HepG2 (cell line): ENCODE data around the gene TCOF1. TPM values are rescaled to one million over a fixed set of nuclear protein-coding genes. Genes with fewer than 3 reads are reported as not detected.

ENCODE experiments used
- ATAC-seq: fragments of 200-7000 bp; cut with Tn5 transposase; 3 replicates; pipeline ENCODE4 v1.9.1; 2020; ENCODE audit warnings: mild to moderate bottlenecking, moderate library complexity
- BruUV-seq: library from RNA; stranded (reverse); fragments of 400-500 nt; replicated peaks from 2 replicates; lab custom pipeline; 2021; lab: Mats Ljungman, UMichigan
- CTCF ChIA-PET: fragments of 300-600 bp; formaldehyde crosslinking; extraction: SDS; loops from one replicate; lab custom pipeline; 2021; ENCODE audit warnings: low total read pairs, inconsistent platforms, low intra/inter-chr PET ratio; lab: Yijun Ruan, JAX
- POLR2A ChIA-PET: fragments of 350-600 bp; sonication (Branson Sonifier 250); formaldehyde crosslinking; loops from one replicate; lab custom pipeline; 2020; ENCODE audit warnings: antibody characterized with exemption, inconsistent platforms; lab: Yijun Ruan, JAX
- DNase-seq: peaks from one replicate; pipeline ENCODE4 v3.0.0-alpha.2; 2015; ENCODE audit warnings: low spot score
- FAIRE-seq: peaks from 3 replicates; lab custom pipeline; 2011; peaks lifted over from hg19 to GRCh38; lab: Jason Lieb, UNC
- H2AFZ ChIP-seq: one replicate; pipeline ENCODE4 v1.6.1; 2011; ENCODE audit warnings: low read length, inconsistent platforms
- H3K27ac ChIP-seq: fragments of 300-600 bp; 3 replicates; pipeline ENCODE4 v1.8.0; 2011; ENCODE audit warnings: mixed run types, mild to moderate bottlenecking, mixed read lengths, low read length, inconsistent platforms; ENCODE audit not compliant: insufficient read depth; ENCODE audit errors: extremely low read length
- H3K27me3 ChIP-seq, 2 experiments: fragments of 200-600 bp in 1 of 2; 2 replicates in 1 of 2; 3 replicates in 1 of 2; pipeline versions ENCODE4 v1.6.0 to v1.8.0; 2011; ENCODE audit warnings: low read length in 2 of 2, mild to moderate bottlenecking in 2 of 2, moderate library complexity in 2 of 2, inconsistent platforms in 1 of 2; ENCODE audit not compliant: insufficient read depth in 2 of 2, control insufficient read depth in 1 of 2
- H3K36me3 ChIP-seq, 2 experiments: fragments of 200-600 bp in 1 of 2; replicated peaks in 1 of 2; 2 replicates in 1 of 2; 3 replicates in 1 of 2; pipeline versions ENCODE4 v1.5.1 to v1.8.0; 2011; ENCODE audit warnings: low read length in 2 of 2, inconsistent platforms in 1 of 2; ENCODE audit not compliant: insufficient read depth in 2 of 2, control insufficient read depth in 1 of 2
- H3K4me1 ChIP-seq: 2 replicates; pipeline ENCODE4 v1.5.1; 2012; ENCODE audit warnings: low read length, inconsistent platforms; ENCODE audit not compliant: insufficient read depth
- H3K4me2 ChIP-seq: 2 replicates; pipeline ENCODE4 v1.6.0; 2011; ENCODE audit warnings: low read depth, low read length, inconsistent platforms
- H3K4me3 ChIP-seq, 3 experiments: fragments of 200-600 bp in 1 of 3; sonication (generic), shearing (Covaris generic) in 1 of 3; replicated peaks in 1 of 3; 2 replicates each; pipeline ENCODE4 v1.5.1; 2011 to 2016; ENCODE audit warnings: low read length in 3 of 3, inconsistent platforms in 2 of 3, low read depth in 2 of 3, mild to moderate bottlenecking in 2 of 3, control low read depth in 1 of 3, mixed read lengths in 1 of 3; ENCODE audit not compliant: insufficient read depth in 1 of 3
- H3K79me2 ChIP-seq: one replicate; pipeline ENCODE4 v1.6.1; 2011; ENCODE audit warnings: low read length, inconsistent platforms; ENCODE audit not compliant: insufficient read depth
- H3K9ac ChIP-seq: 2 replicates; pipeline ENCODE4 v1.6.0; 2011; ENCODE audit warnings: mild to moderate bottlenecking, low read depth, low read length, inconsistent platforms; ENCODE audit not compliant: insufficient read depth
- H3K9me3 ChIP-seq: 2 replicates; pipeline ENCODE4 v1.5.1; 2012; ENCODE audit warnings: mild to moderate bottlenecking, low read length
- H4K20me1 ChIP-seq: 2 replicates; pipeline ENCODE4 v1.6.0; 2011; ENCODE audit warnings: inconsistent platforms, mild to moderate bottlenecking, low read length, moderate library complexity; ENCODE audit not compliant: insufficient read depth
- DPF2 ChIP-seq: sonication (generic); formaldehyde crosslinking; IDR thresholded peaks from 2 replicates; pipeline ENCODE4 v1.4.0; 2020; ENCODE audit warnings: mild to moderate bottlenecking, low read depth, missing genetic modification reagents, borderline replicate concordance
- RFX1 ChIP-seq: fragments of 450-650 bp; IDR thresholded peaks from 2 replicates; pipeline ENCODE4 v1.6.1; 2017
- RFX3 ChIP-seq: IDR thresholded peaks from 2 replicates; pipeline ENCODE4 v1.6.1; 2016; ENCODE audit warnings: missing biosample characterization, missing genetic modification reagents
- SP5 ChIP-seq: IDR thresholded peaks from 2 replicates; pipeline ENCODE4 v1.6.1; 2016; ENCODE audit warnings: low read depth, borderline replicate concordance
- ZNF329 ChIP-seq: sonication (generic); formaldehyde crosslinking; IDR thresholded peaks from 2 replicates; pipeline ENCODE4 v1.9.0; 2021; ENCODE audit warnings: low read depth, mild to moderate bottlenecking, missing genetic modification reagents
- ZNF333 ChIP-seq: sonication (generic); formaldehyde crosslinking; IDR thresholded peaks from 2 replicates; pipeline ENCODE4 v1.4.0; 2020; ENCODE audit warnings: mild to moderate bottlenecking, missing genetic modification reagents, borderline replicate concordance
- ZNF687 ChIP-seq: sonication (generic); formaldehyde crosslinking; IDR thresholded peaks from 2 replicates; pipeline ENCODE4 v1.5.1; 2020; ENCODE audit warnings: mild to moderate bottlenecking, missing genetic modification reagents, moderate library complexity
- ZNF737 ChIP-seq: sonication (generic); formaldehyde crosslinking; IDR thresholded peaks from 2 replicates; pipeline ENCODE4 v1.5.0; 2020; ENCODE audit warnings: missing genetic modification reagents, mild to moderate bottlenecking, borderline replicate concordance
- ZNF768 ChIP-seq: sonication (generic); formaldehyde crosslinking; IDR thresholded peaks from 2 replicates; pipeline ENCODE4 v1.4.0; 2020; ENCODE audit warnings: missing genetic modification reagents
- WGBS: methylation state at CpG from one replicate; pipeline ENCODE4 v1.1.6; 2017; ENCODE audit warnings: low lambda C conversion rate; 5-methylcytosine and 5-hydroxymethylcytosine counted together
- in situ Hi-C: cut with HindIII; loops from 2 replicates; pipeline ENCODE4 v1.10.0; 2017; ENCODE audit warnings: low pct_unique_long_range_greater_than_20kb; ENCODE audit not compliant: extremely low pct_ligation_motif_present
- intact Hi-C: fragments of 100-400 bp; cut with micrococcal nuclease; formaldehyde crosslinking; loops from one replicate; pipeline ENCODE4 v1.10.0; 2022; ENCODE audit not compliant: unreplicated experiment
- polyA plus RNA-seq, 8 experiments: library from polyadenylated mRNA; depleted of rRNA in 3 of 8; stranded (reverse) in 7 of 8; unstranded in 1 of 8; fragments of >200 nt; fragmentation: Illumina TruSeq in 4 of 8; extraction: Trizol in 4 of 8; gene quantifications; 2 replicates each; pipeline versions ENCODE4 v1.2.1 to v1.2.3, GENCODE V29; 2011 to 2016; ENCODE audit warnings: low read depth in 4 of 8, missing spikeins in 1 of 8, mixed read lengths in 1 of 8; ENCODE audit not compliant: insufficient read depth in 1 of 8
- total RNA-seq, 5 experiments: library from RNA; depleted of rRNA; stranded (reverse); fragments of >200 nt; fragmentation: Illumina TruSeq; extraction: Trizol; gene quantifications; 2 replicates each; pipeline ENCODE4 v1.2.3, GENCODE V29; 2016; ENCODE audit warnings: low read depth in 1 of 5

The TCOF1 gene
- total and polyA plus RNA-seq, 2 of the 13 experiments (the other 11 are each of a cell fraction or from before 2014, with no cell fraction given) = 10.1 to 41.6 TPM

- peak; percentile 67; the same call in 1 of the 2 replicates for TF ChIP-seq RFX3 (CRISPR knock-in tag)
- peak; percentile 73 for TF ChIP-seq ZNF768 (CRISPR knock-in tag)
- no peak for TF ChIP-seq ZNF329 (CRISPR knock-in tag)
- no peak for TF ChIP-seq SP5 (CRISPR knock-in tag)
- TF ChIP-seq ZNF333 (CRISPR knock-in tag) = no peak
- peak; percentile 33 for TF ChIP-seq ZNF687 (CRISPR knock-in tag)
- TF ChIP-seq DPF2 = no peak
- TF ChIP-seq ZNF737 (CRISPR knock-in tag) = no peak
- 0 out of 2 replicates have a peak, but pooled peaks have one; percentile 24 for TF ChIP-seq RFX1
- Histone ChIP-seq H4K20me1 (no peaks in the 10 kb centered on the region), H3K9ac (no peak overlapping the region), H3K4me3 (no peak overlapping the region), H3K4me2 (no peak overlapping the region), H3K27me3 (no peaks in the 10 kb centered on the region), H2AFZ (no peak overlapping the region), H3K4me1 (peaks cover 83% of the 10 kb centered on the region), H3K79me2 (no peaks in the 10 kb centered on the region), H3K36me3 (no peaks in the 10 kb centered on the region), H3K27ac (no peak overlapping the region), H3K9me3 (no peaks in the 10 kb centered on the region)
- DNase-seq (no peak), ATAC-seq (no peak), FAIRE-seq (no peak)
- ChIA-PET CTCF (no interaction called here), POLR2A (interaction anchor here (2.3 to 2.6 kb wide), 2 partner anchors 8 to 14 kb away, joined by 10 to 12 read pairs; no protein-coding TSS in a partner anchor)
- intact Hi-C loops (no loop called here), in situ Hi-C loops (no loop called here)
- BruUV-seq = no TSS peak
- 96% methylated on average over 4 of the region's 7 CpGs for WGBS
Measured at GRCh38 chr5:150309101-150309885, 48.2 kb upstream of the TCOF1 start.
